Astrocyte (in vitro differentiated cells and primary cell): ENCODE measurements around the gene PKNOX2. TPM values are rescaled to one million over a fixed set of nuclear protein-coding genes. Genes with fewer than 3 reads are reported as not detected.

Source experiments
- DNase-seq: peaks from one replicate; pipeline ENCODE4 v3.0.0-alpha.2; 2010; ENCODE audit warnings: low read depth
- FAIRE-seq: peaks from 2 replicates; lab custom pipeline; 2011; peaks lifted over from hg19 to GRCh38; lab: Jason Lieb, UNC
- H2AFZ ChIP-seq: 2 replicates; pipeline ENCODE4 v1.6.0; 2012; ENCODE audit warnings: low read depth, low read length, inconsistent platforms
- H3K27ac ChIP-seq: 2 replicates; pipeline ENCODE4 v1.5.1; 2011; ENCODE audit warnings: low read depth, low read length, inconsistent platforms
- H3K27me3 ChIP-seq: 2 replicates; pipeline ENCODE4 v1.6.0; 2011; ENCODE audit warnings: low read length, inconsistent platforms; ENCODE audit not compliant: insufficient read depth
- H3K36me3 ChIP-seq: 2 replicates; pipeline ENCODE4 v1.5.1; 2011; ENCODE audit warnings: low read length, inconsistent platforms; ENCODE audit not compliant: insufficient read depth
- H3K4me1 ChIP-seq: 2 replicates; pipeline ENCODE4 v1.5.1; 2011; ENCODE audit warnings: low read length, inconsistent platforms; ENCODE audit not compliant: insufficient read depth
- H3K4me2 ChIP-seq: 2 replicates; pipeline ENCODE4 v1.6.0; 2012; ENCODE audit warnings: low read length, inconsistent platforms
- H3K4me3 ChIP-seq: 2 replicates; pipeline ENCODE4 v1.5.1; 2011; ENCODE audit warnings: low read depth, mild to moderate bottlenecking, low read length, inconsistent platforms; ENCODE audit not compliant: insufficient read depth
- H3K79me2 ChIP-seq: 2 replicates; pipeline ENCODE4 v1.6.0; 2012; ENCODE audit warnings: mild to moderate bottlenecking, low read length, inconsistent platforms; ENCODE audit not compliant: insufficient read depth
- H3K9ac ChIP-seq: 2 replicates; pipeline ENCODE4 v1.6.0; 2012; ENCODE audit warnings: mild to moderate bottlenecking, low read length, inconsistent platforms
- H3K9me3 ChIP-seq: 2 replicates; pipeline ENCODE4 v1.5.1; 2012; ENCODE audit warnings: low read depth, mild to moderate bottlenecking, low read length, inconsistent platforms; ENCODE audit not compliant: insufficient read depth
- H4K20me1 ChIP-seq: 2 replicates; pipeline ENCODE4 v1.6.0; 2012; ENCODE audit warnings: low read length, inconsistent platforms; ENCODE audit not compliant: insufficient read depth
- H3K27ac Mint-ChIP-seq: one replicate; pipeline ENCODE4 v1.8.0; 2021; ENCODE audit warnings: mild to moderate bottlenecking, mixed read lengths; ENCODE audit not compliant: unreplicated experiment
- H3K27me3 Mint-ChIP-seq: one replicate; pipeline ENCODE4 v1.8.0; 2021; ENCODE audit warnings: low read depth, mixed read lengths; ENCODE audit not compliant: unreplicated experiment
- H3K36me3 Mint-ChIP-seq: one replicate; pipeline ENCODE4 v1.8.0; 2021; ENCODE audit warnings: low read depth, mixed read lengths; ENCODE audit not compliant: unreplicated experiment
- H3K4me1 Mint-ChIP-seq: one replicate; pipeline ENCODE4 v1.8.0; 2021; ENCODE audit warnings: low read depth, mixed read lengths; ENCODE audit not compliant: unreplicated experiment
- H3K4me3 Mint-ChIP-seq: one replicate; pipeline ENCODE4 v1.8.0; 2021; ENCODE audit warnings: mild to moderate bottlenecking, moderate library complexity, mixed read lengths; ENCODE audit not compliant: unreplicated experiment
- H3K9me3 Mint-ChIP-seq: one replicate; pipeline ENCODE4 v1.8.0; 2021; ENCODE audit warnings: mild to moderate bottlenecking, mixed read lengths; ENCODE audit not compliant: unreplicated experiment
- EZH2 ChIP-seq: IDR thresholded peaks from 2 replicates; pipeline ENCODE4 v1.6.1; 2012; ENCODE audit warnings: mild to moderate bottlenecking, low read length, inconsistent platforms; ENCODE audit not compliant: insufficient read depth
- total RNA-seq: library from RNA; stranded (reverse); gene quantifications from 2 replicates; pipeline ENCODE4 v1.2.1, GENCODE V29; 2021
- TF ChIP-seq, protein P1 (sequence below): IDR thresholded peaks from 2 replicates; pipeline ENCODE4 v1.5.1; 2011; ENCODE audit warnings: low read depth, mild to moderate bottlenecking, inconsistent platforms, low read length, moderate library complexity; ENCODE audit not compliant: insufficient read depth

PKNOX2 gene
- total RNA-seq, 1 donor from 2014 or later = 53.4 TPM

DNA sequence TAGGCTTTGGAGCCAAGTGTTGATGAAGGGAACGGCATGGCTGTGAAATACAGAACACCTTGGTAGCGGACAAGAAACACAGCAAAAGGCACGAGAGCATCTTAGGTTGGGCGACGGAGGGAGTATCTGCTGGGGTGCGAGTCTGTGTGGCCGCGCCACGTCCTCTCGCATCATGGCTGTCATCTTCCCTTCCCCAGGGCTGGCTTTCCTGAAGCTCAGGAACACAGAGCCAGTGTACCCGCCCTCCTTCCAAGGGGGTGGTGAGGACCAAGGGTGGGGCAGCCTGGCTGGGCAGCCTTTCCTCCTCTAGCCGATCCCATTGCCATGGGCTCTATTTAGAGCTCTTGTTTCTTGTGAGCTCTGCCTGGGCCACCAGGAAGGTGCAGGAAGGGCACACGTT lies 177.1 kb downstream of the PKNOX2 start:
- TF ChIP-seq EZH2 = no peak
- TF ChIP-seq, protein P1, sequence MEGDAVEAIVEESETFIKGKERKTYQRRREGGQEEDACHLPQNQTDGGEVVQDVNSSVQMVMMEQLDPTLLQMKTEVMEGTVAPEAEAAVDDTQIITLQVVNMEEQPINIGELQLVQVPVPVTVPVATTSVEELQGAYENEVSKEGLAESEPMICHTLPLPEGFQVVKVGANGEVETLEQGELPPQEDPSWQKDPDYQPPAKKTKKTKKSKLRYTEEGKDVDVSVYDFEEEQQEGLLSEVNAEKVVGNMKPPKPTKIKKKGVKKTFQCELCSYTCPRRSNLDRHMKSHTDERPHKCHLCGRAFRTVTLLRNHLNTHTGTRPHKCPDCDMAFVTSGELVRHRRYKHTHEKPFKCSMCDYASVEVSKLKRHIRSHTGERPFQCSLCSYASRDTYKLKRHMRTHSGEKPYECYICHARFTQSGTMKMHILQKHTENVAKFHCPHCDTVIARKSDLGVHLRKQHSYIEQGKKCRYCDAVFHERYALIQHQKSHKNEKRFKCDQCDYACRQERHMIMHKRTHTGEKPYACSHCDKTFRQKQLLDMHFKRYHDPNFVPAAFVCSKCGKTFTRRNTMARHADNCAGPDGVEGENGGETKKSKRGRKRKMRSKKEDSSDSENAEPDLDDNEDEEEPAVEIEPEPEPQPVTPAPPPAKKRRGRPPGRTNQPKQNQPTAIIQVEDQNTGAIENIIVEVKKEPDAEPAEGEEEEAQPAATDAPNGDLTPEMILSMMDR = no peak
- H3K4me3 Mint-ChIP-seq = no peak overlapping the region
- H3K27ac Mint-ChIP-seq = peak overlapping the region; percentile 69
- no peak overlapping the region for H3K27ac ChIP-seq
- FAIRE-seq (no peak), DNase-seq (no peak)
- peaks cover 44% of the 10 kb centered on the region for H3K4me1 ChIP-seq
- peaks cover 8% of the 10 kb centered on the region for H3K36me3 Mint-ChIP-seq
- H3K27me3 ChIP-seq = no peaks in the 10 kb centered on the region
- no peaks in the 10 kb centered on the region for H3K9me3 Mint-ChIP-seq
- H3K4me2 ChIP-seq = no peak overlapping the region
- H3K79me2 ChIP-seq = no peaks in the 10 kb centered on the region
- H2AFZ ChIP-seq = no peak overlapping the region
- peaks cover 80% of the 10 kb centered on the region for H3K4me1 Mint-ChIP-seq
- H3K27me3 Mint-ChIP-seq = no peaks in the 10 kb centered on the region
- H3K36me3 ChIP-seq = no peaks in the 10 kb centered on the region
- no peaks in the 10 kb centered on the region for H3K9me3 ChIP-seq
- no peak overlapping the region for H3K4me3 ChIP-seq
- H3K9ac ChIP-seq = no peak overlapping the region
- no peaks in the 10 kb centered on the region for H4K20me1 ChIP-seq

DNA sequence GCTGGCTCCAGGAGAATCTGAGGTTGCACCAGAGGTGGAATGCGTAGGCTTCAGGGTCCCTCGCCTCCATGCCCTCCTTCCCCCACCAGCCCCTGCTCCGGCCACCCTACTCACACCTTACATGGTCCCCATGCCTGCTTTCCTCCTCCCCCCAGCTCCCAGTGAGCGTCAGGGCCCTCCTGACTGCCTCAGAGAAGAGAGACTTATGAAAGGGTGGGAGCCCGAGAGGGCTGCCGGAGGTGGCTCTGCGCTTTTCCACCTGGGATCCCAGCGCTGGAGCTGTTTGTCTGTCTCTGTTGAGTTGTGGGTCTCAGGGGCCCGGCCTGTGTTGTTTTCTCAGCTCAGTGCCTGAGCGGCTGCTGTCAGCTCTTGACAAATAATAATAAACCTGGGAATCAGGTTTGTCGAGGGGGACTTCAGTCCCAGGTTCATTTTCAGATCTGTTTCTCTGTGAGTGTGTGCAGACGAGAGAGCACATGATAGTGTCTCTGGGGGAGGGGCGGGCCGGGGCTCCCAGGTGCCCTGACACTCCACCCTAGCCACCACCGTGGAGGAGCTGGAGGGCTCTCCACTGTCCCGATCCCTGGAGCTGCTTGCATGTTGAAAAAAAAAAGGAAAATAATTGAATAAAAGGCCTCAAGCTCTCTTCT lies 177.9 kb downstream of the PKNOX2 start:
- Histone ChIP-seq H3K4me1 (peaks cover 45% of the 10 kb centered on the region), H3K9me3 (no peaks in the 10 kb centered on the region), H3K79me2 (no peaks in the 10 kb centered on the region), H3K9ac (no peak overlapping the region), H3K4me3 (no peak overlapping the region), H4K20me1 (no peaks in the 10 kb centered on the region), H3K4me2 (no peak overlapping the region), H3K36me3 (no peaks in the 10 kb centered on the region), H2AFZ (no peak overlapping the region), H3K27me3 (no peaks in the 10 kb centered on the region), H3K27ac (no peak overlapping the region)
- Mint-ChIP-seq H3K36me3 (peaks cover 8% of the 10 kb centered on the region), H3K9me3 (no peaks in the 10 kb centered on the region), H3K4me3 (peak overlapping the region; percentile 25), H3K27ac (peak overlapping the region; percentile 69), H3K27me3 (no peaks in the 10 kb centered on the region), H3K4me1 (peaks cover 81% of the 10 kb centered on the region)
- TF ChIP-seq, protein P1 = no peak
- no peak for TF ChIP-seq EZH2
- FAIRE-seq (no peak), DNase-seq (no peak)

DNA sequence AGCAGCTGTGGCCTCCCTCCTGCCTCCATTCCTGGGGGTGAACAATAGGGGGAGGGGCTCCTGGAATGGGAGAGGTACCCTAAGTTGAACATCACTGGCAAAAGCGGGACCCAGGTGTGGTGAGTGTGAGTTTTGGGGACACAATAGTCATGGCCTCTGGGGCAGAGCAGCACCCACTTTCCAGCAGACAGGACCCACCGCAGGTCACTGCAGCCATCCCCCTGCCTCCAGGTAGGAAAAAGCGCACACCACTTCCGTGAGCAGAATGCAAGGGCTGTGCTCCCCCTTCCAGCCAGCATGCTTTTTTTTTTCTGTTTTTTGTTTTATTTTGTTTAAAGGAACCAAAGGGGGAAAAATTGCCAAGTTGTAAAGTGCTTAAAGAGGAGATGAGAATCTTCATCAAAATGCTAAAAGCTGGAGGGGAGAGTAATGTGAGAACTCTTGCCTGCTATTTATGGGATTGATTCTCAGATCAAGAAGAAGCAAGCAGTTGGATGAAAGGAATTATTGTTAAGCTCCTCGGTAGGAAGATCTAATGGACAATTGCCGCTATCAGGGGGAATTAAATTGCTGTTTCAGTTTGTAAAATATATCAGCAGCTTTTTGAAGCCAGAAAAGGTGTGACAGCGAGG lies 178.7 kb downstream of the PKNOX2 start:
- no peaks in the 10 kb centered on the region for H3K27me3 ChIP-seq
- Mint-ChIP-seq H3K27me3 (no peaks in the 10 kb centered on the region), H3K4me3 (peak overlapping the region; percentile 58), H3K27ac (peak overlapping the region; percentile 97), H3K9me3 (no peaks in the 10 kb centered on the region), H3K4me1 (peaks cover 80% of the 10 kb centered on the region), H3K36me3 (peaks cover 6% of the 10 kb centered on the region)
- no peak overlapping the region for H2AFZ ChIP-seq
- peak overlapping the region; percentile 23 for H3K27ac ChIP-seq
- no peak overlapping the region for H3K4me3 ChIP-seq
- H4K20me1 ChIP-seq = no peaks in the 10 kb centered on the region
- FAIRE-seq (no peak), DNase-seq (no peak)
- peak overlapping the region; percentile 24 for H3K9ac ChIP-seq
- no peaks in the 10 kb centered on the region for H3K36me3 ChIP-seq
- TF ChIP-seq EZH2 = no peak
- TF ChIP-seq, protein P1 = no peak
- no peaks in the 10 kb centered on the region for H3K9me3 ChIP-seq
- H3K4me1 ChIP-seq = peaks cover 40% of the 10 kb centered on the region
- no peaks in the 10 kb centered on the region for H3K79me2 ChIP-seq
- H3K4me2 ChIP-seq = peak overlapping the region; percentile 35
